ENCODE results near the gene CNR2.
A peak's percentile ranks its signal among the peaks of the same experiment; 100 is the strongest.

Gene CNR2

GRCh38 chr1:23825076-23825761, 87.9 kb downstream of the CNR2 start, which contains the start of gene HMGCL:
TSS of gene HMGCL (minus strand) at chr1:23825429. CDS start at chr1:23825415, 14 bp downstream.
- no peaks in the 10 kb centered on the region for H3K36me3 ChIP-seq
- peak; percentile 87 for DNase-seq
- H3K4me1 ChIP-seq: no peaks in the 10 kb centered on the region
- TF ChIP-seq, protein P1, sequence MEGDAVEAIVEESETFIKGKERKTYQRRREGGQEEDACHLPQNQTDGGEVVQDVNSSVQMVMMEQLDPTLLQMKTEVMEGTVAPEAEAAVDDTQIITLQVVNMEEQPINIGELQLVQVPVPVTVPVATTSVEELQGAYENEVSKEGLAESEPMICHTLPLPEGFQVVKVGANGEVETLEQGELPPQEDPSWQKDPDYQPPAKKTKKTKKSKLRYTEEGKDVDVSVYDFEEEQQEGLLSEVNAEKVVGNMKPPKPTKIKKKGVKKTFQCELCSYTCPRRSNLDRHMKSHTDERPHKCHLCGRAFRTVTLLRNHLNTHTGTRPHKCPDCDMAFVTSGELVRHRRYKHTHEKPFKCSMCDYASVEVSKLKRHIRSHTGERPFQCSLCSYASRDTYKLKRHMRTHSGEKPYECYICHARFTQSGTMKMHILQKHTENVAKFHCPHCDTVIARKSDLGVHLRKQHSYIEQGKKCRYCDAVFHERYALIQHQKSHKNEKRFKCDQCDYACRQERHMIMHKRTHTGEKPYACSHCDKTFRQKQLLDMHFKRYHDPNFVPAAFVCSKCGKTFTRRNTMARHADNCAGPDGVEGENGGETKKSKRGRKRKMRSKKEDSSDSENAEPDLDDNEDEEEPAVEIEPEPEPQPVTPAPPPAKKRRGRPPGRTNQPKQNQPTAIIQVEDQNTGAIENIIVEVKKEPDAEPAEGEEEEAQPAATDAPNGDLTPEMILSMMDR (IDR thresholded peaks at IDR 0.05; ENCODE audit: low read depth, low read length): no peak
- no peaks in the 10 kb centered on the region for H3K27me3 ChIP-seq
- peak within 1 kb of the TSS; percentile 91 for H3K4me3 ChIP-seq (ENCODE audit: low read depth, low read length)
- H3K9me3 ChIP-seq: no peaks in the 10 kb centered on the region

DNA sequence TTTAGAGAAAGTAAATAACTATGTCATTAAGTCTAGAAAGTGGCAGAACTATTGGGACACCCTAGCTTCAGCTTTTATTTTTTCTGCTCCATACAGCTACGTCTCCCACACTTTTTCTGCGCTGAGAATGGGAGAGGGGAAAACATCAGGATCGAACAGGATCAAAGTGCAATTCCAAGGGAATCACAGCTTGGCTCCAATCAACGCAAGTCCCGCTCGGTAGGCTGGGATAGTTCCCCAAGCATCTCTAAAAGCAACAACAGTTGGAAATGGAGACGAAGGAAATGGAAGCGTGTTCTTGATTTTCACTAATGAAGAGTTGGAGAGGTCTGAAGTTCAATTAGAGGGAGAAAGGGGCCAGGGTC, 88.5 kb downstream of the CNR2 start:
- Histone ChIP-seq H3K9me3 (no peaks in the 10 kb centered on the region), H3K27me3 (no peaks in the 10 kb centered on the region), H3K4me3 (ENCODE audit: low read depth, low read length) (peak overlapping the region; percentile 91), H3K4me1 (no peaks in the 10 kb centered on the region), H3K36me3 (no peaks in the 10 kb centered on the region)
- DNase-seq: no peak
- TF ChIP-seq, protein P1 (IDR thresholded peaks at IDR 0.05; ENCODE audit: low read depth, low read length): no peak

GRCh38 chr1:23823767-23824166, 89.4 kb downstream of the CNR2 start:
- Histone ChIP-seq H3K27me3 (no peaks in the 10 kb centered on the region), H3K36me3 (no peaks in the 10 kb centered on the region), H3K9me3 (no peaks in the 10 kb centered on the region), H3K4me1 (no peaks in the 10 kb centered on the region), H3K4me3 (ENCODE audit: low read depth, low read length) (no peak overlapping the region)
- TF ChIP-seq, protein P1 (IDR thresholded peaks at IDR 0.05; ENCODE audit: low read depth, low read length): no peak
- DNase-seq: no peak
